GM21447 (cell line): Measurements from ENCODE around the gene MAPK9.

Experiments
- ATAC-seq: cut with Tn5 transposase; IDR thresholded peaks from one replicate; pipeline ENCODE4 v1.9.1; 2021; ENCODE audit not compliant: unreplicated experiment

MAPK9 gene

GRCh38 chr5:180294913-180295555 lies 3.2 kb upstream of the MAPK9 start:
- ATAC-seq: no peak

- ATAC-seq: no peak
Observed at GRCh38 chr5:180294411-180294810, 2.5 kb upstream of the MAPK9 start.

- ATAC-seq: peak; percentile 30
Observed at GRCh38 chr5:180291234-180291940, 496 bp downstream of the MAPK9 start.

- ATAC-seq: no peak
Observed at GRCh38 chr5:180290568-180291233, 1.2 kb downstream of the MAPK9 start.

GRCh38 chr5:180289966-180290365 lies 1.9 kb downstream of the MAPK9 start:
- no peak for ATAC-seq

- no peak for ATAC-seq
Observed at GRCh38 chr5:180289433-180289832, 2.5 kb downstream of the MAPK9 start.

- no peak for ATAC-seq
Observed at GRCh38 chr5:180287868-180288267, 4.0 kb downstream of the MAPK9 start.

GRCh38 chr5:180287404-180287803 lies 4.5 kb downstream of the MAPK9 start:
- no peak for ATAC-seq

- no peak for ATAC-seq
Observed at GRCh38 chr5:180284149-180284548, 7.7 kb downstream of the MAPK9 start.

- ATAC-seq: no peak
Observed at GRCh38 chr5:180283026-180283615, 8.8 kb downstream of the MAPK9 start.

GRCh38 chr5:180282281-180282680 lies 9.6 kb downstream of the MAPK9 start:
- ATAC-seq: no peak

GRCh38 chr5:180281706-180282105 lies 10.2 kb downstream of the MAPK9 start:
- ATAC-seq: no peak

- no peak for ATAC-seq
Observed at GRCh38 chr5:180274695-180275094, 17.2 kb downstream of the MAPK9 start.

GRCh38 chr5:180271221-180271620 lies 20.7 kb downstream of the MAPK9 start:
- ATAC-seq: no peak

- ATAC-seq: no peak
Observed at GRCh38 chr5:180259260-180259611, 32.6 kb downstream of the MAPK9 start.

- no peak for ATAC-seq
Observed at GRCh38 chr5:180253036-180253824, 38.7 kb downstream of the MAPK9 start.

- ATAC-seq: no peak
Observed at GRCh38 chr5:180251887-180252286, 40.0 kb downstream of the MAPK9 start.

- no peak for ATAC-seq
Observed at GRCh38 chr5:180251141-180251540, 40.7 kb downstream of the MAPK9 start.

- ATAC-seq: no peak
Observed at GRCh38 chr5:180250329-180250728, 41.6 kb downstream of the MAPK9 start.

GRCh38 chr5:180241600-180241999 lies 50.3 kb downstream of the MAPK9 start:
- no peak for ATAC-seq

- ATAC-seq: no peak
Observed at GRCh38 chr5:180238631-180239030, 53.3 kb downstream of the MAPK9 start.
